ENCODE results near the gene TSPAN4. TPM values are rescaled to one million over a fixed set of nuclear protein-coding genes. Genes with fewer than 3 reads are reported as not detected.

Gene TSPAN4
- total RNA-seq, 1 donor from 2014 or later, result 50.8 TPM

DNA sequence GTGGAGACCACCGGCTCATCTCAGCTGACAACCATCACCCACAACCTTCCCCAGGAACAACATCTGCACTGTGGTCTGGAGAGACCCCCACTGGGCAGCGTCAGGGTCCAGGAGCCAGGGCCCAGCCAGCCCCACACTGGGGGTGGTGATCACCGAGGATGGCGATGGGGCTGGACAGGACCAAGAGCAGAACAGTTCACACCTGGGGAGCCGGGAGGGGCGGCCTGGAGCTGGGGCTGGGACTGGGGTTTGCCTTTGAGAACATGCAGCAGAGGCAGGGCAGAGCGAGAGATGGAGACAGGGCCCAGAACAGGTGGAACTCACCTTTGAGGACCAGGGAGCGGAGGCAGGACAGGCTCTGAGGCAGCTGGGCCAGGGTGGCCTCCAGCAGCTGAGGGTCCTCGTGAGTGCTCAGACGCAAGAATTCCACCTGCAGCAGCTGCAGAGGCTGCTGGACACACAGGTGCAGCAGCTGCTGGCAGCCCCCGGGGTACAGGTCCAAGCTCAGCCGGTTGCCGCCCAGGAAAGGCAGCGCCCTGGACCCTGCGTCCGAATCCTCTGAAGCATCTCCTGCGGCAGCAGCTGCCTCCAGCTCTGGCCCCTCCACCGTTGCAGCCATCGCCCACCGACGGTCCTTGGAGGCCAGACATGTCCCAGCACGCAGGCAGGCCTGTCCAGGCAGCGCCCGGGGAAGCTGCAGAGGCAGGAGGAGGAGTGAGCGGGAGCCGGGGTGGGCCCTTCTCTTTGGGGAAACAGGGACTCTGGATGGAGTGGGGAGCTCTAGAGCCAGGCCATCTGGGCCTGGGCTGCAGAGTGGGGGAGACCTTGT, 38.7 kb upstream of the TSPAN4 start:
- DNase-seq (ENCODE audit: low read depth) (peak; percentile 65), FAIRE-seq (no peak)
- H3K36me3 ChIP-seq (ENCODE audit: control insufficient read depth, insufficient read depth, low read length), result peaks cover 24% of the 10 kb centered on the region
- H3K27me3 ChIP-seq (ENCODE audit: control insufficient read depth, insufficient read depth, low read length), result no peaks in the 10 kb centered on the region
- TF ChIP-seq, protein P1, sequence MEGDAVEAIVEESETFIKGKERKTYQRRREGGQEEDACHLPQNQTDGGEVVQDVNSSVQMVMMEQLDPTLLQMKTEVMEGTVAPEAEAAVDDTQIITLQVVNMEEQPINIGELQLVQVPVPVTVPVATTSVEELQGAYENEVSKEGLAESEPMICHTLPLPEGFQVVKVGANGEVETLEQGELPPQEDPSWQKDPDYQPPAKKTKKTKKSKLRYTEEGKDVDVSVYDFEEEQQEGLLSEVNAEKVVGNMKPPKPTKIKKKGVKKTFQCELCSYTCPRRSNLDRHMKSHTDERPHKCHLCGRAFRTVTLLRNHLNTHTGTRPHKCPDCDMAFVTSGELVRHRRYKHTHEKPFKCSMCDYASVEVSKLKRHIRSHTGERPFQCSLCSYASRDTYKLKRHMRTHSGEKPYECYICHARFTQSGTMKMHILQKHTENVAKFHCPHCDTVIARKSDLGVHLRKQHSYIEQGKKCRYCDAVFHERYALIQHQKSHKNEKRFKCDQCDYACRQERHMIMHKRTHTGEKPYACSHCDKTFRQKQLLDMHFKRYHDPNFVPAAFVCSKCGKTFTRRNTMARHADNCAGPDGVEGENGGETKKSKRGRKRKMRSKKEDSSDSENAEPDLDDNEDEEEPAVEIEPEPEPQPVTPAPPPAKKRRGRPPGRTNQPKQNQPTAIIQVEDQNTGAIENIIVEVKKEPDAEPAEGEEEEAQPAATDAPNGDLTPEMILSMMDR (IDR thresholded peaks at IDR 0.05; ENCODE audit: insufficient read depth, low read length, severe bottlenecking), result no peak
- H3K4me3 ChIP-seq (ENCODE audit: low read depth, low read length), result peak overlapping the region; percentile 58

DNA sequence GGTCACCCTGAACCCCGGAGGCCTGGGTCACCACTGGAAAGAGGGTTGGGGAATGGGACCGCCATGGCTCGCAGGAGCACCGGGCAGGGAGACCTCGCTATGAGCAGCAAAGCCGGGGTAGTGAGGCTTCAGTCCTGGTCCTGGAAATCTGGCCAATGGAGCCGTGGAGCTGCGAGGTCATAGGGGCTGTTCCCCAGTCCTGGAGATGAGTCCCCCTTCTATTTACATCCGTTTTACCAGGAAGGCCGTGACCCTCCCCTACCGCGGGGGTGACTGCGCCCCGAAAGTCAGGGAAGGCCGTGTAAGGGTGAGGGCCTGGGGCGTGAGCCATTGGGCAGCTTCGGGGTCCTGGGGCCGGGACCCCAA, 38.1 kb upstream of the TSPAN4 start:
- peak overlapping the region; percentile 58 for H3K4me3 ChIP-seq (ENCODE audit: low read depth, low read length)

DNA sequence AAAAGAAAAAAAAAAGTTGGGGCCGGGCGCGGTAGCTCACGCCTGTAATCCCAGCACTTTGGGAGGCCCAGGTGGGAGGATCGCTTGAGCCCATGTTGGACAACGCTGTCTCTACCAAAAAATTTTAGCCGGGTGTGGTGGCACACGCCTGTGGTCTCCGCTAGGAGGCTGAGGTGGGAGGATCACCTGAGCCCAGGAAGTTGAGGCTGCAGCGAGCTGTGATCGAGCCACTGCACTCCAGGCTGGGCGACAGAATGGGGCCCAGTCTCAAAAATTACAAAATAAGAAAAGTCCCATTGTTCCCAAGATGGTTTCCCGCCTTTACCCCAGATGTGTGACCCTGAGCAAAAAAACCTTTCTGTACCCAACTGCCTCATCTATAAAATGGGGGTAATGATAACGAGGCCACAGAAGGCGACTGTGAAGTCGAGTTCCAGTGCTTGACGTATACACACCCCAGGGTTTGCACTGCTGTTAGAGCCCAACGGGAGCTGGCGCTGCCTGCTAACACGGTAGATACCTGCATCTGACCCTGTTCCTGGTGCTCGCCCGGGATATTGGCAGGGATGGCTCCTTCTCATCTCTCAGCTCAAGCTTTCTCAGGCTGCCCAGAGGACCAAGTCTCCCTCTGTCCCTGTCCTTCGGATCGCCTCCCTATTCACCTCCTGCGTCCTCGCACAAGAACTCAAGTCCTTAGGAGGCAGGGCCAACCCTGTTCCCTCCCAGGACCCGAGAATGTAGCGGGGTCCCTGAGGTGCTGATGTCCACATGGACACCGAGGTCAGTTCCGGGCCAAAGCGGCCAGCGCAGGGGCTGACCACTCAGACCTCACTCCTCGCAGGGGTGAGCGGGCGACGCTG, 34.0 kb upstream of the TSPAN4 start:
- Histone ChIP-seq H3K36me3 (ENCODE audit: control insufficient read depth, insufficient read depth, low read length) (peaks cover 20% of the 10 kb centered on the region), H3K27me3 (ENCODE audit: control insufficient read depth, insufficient read depth, low read length) (no peaks in the 10 kb centered on the region), H3K4me3 (ENCODE audit: low read depth, low read length) (peak overlapping the region; percentile 97)
- no peak for FAIRE-seq
- no peak for DNase-seq (ENCODE audit: low read depth)
- TF ChIP-seq, protein P1 (IDR thresholded peaks at IDR 0.05; ENCODE audit: insufficient read depth, low read length, severe bottlenecking), result no peak

More for the DNA sequence above, 38.1 kb upstream of the TSPAN4 start:
- DNase-seq (ENCODE audit: low read depth), result no peak
- FAIRE-seq, result no peak
- H3K27me3 ChIP-seq (ENCODE audit: control insufficient read depth, insufficient read depth, low read length), result no peaks in the 10 kb centered on the region
- TF ChIP-seq, protein P1 (IDR thresholded peaks at IDR 0.05; ENCODE audit: insufficient read depth, low read length, severe bottlenecking), result no peak
- H3K36me3 ChIP-seq (ENCODE audit: control insufficient read depth, insufficient read depth, low read length), result peaks cover 23% of the 10 kb centered on the region

DNA sequence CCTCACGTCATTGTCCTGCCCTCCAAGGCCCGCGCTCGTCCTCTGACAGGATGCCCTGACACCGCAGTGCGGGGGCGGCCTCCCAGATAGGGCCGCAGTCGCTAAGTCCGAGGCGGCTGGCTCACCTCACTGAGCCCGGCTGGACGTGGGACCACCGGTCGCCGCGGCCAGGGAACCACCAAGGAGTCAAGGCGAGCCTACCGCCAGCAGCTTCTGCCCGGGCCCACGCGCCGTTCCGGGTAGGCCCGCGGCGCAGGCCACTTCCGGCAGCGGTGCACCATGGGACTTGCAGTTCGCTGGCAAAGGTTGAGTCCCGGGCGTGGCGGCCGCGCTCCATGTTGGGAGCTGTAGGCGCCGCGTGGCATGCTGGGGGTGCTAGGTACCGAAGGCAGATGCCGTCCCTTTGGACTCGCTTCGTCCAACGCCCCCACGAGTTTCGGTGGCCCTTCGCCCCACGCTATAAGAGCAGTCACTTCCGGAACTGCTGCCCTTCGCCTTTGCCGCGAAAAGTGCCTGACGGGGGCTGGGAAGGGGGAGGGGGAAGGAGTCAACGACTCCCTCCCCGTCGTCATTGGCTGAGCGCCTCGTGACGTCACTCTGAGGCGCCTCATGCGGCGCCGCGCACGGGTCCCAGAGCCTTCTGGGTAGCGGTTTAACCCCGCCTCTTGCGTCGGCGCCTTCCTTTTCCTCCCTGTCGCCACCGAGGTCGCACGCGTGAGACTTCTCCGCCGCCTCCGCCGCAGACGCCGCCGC, 33.2 kb upstream of the TSPAN4 start, which contains the start of gene RPLP2:
TSS of gene RPLP2 (plus strand) at position 681 of the 753 bp plus-strand sequence. CDS start 268 bp downstream, outside the sequence.
- Histone ChIP-seq H3K36me3 (ENCODE audit: control insufficient read depth, insufficient read depth, low read length) (peaks cover 21% of the 10 kb centered on the region), H3K4me3 (ENCODE audit: low read depth, low read length) (peak within 1 kb of the TSS; percentile 97), H3K27me3 (ENCODE audit: control insufficient read depth, insufficient read depth, low read length) (no peaks in the 10 kb centered on the region)
- DNase-seq (ENCODE audit: low read depth) (peak; percentile 86), FAIRE-seq (no peak)
- TF ChIP-seq, protein P1 (IDR thresholded peaks at IDR 0.05; ENCODE audit: insufficient read depth, low read length, severe bottlenecking), result no peak

DNA sequence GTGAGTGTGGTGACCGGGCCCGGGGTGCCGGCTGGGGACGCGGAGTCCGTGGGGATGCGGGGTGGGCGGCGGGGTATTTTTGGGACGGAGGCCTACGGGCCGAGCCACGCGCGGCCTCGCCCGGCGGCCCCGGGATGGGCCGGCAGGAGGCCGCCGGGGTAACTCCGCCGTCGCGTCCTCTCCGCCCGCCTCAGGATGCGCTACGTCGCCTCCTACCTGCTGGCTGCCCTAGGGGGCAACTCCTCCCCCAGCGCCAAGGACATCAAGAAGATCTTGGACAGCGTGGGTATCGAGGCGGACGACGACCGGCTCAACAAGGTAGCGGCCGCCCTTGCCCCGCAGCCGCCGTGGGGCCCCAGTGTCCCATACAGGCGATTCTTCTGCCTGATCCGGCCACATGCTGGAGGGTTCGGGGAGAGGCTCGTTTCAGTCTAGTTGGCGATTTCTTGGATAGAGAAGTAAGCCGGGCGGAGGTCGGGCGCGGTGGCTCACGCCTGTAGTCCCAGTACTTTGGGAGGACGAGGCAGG, 32.5 kb upstream of the TSPAN4 start:
- FAIRE-seq (no peak), DNase-seq (ENCODE audit: low read depth) (no peak)
- Histone ChIP-seq H3K27me3 (ENCODE audit: control insufficient read depth, insufficient read depth, low read length) (no peaks in the 10 kb centered on the region), H3K36me3 (ENCODE audit: control insufficient read depth, insufficient read depth, low read length) (peaks cover 21% of the 10 kb centered on the region), H3K4me3 (ENCODE audit: low read depth, low read length) (peak overlapping the region; percentile 97)
- TF ChIP-seq, protein P1 (IDR thresholded peaks at IDR 0.05; ENCODE audit: insufficient read depth, low read length, severe bottlenecking), result no peak
